Esophagus (tissue), 2 donors: ENCODE results near the gene SLC4A7. TPM values are rescaled to one million over a fixed set of nuclear protein-coding genes. Genes with fewer than 3 reads are reported as not detected.

Experiments
- H3K27ac ChIP-seq, 2 donors: one replicate each; pipeline ENCODE4 v1.5.1; 2013; ENCODE audit warnings: low read depth in 2 of 2, mild to moderate bottlenecking in 2 of 2, inconsistent platforms in 1 of 2, low read length in 1 of 2, moderate library complexity in 1 of 2
- H3K27me3 ChIP-seq, 2 donors: one replicate each; pipeline ENCODE4 v1.6.1; 2013; ENCODE audit warnings: low read length in 2 of 2, control low read depth in 1 of 2, mild to moderate bottlenecking in 1 of 2; ENCODE audit not compliant: insufficient read depth in 2 of 2, control insufficient read depth in 1 of 2
- H3K36me3 ChIP-seq, 2 donors: one replicate each; pipeline ENCODE4 v1.6.1; 2013; ENCODE audit warnings: low read length in 1 of 2; ENCODE audit not compliant: control insufficient read depth in 2 of 2, insufficient read depth in 2 of 2
- H3K4me1 ChIP-seq, 2 donors: one replicate each; pipeline ENCODE4 v1.6.1; 2013; ENCODE audit warnings: low read length in 1 of 2; ENCODE audit not compliant: control insufficient read depth in 2 of 2, insufficient read depth in 2 of 2
- H3K4me3 ChIP-seq, 2 donors: one replicate each; pipeline ENCODE4 v1.5.1; 2013; ENCODE audit warnings: low read length in 2 of 2, mild to moderate bottlenecking in 2 of 2, low read depth in 1 of 2, moderate library complexity in 1 of 2
- H3K9me3 ChIP-seq, 2 donors: one replicate each; pipeline ENCODE4 v1.6.1; 2013; ENCODE audit warnings: mild to moderate bottlenecking in 2 of 2, low read depth in 1 of 2, low read length in 1 of 2, moderate library complexity in 1 of 2; ENCODE audit not compliant: control insufficient read depth in 2 of 2, insufficient read depth in 1 of 2
- WGBS, 2 donors: extraction: QIAGEN DNeasy Blood & Tissue Kit; methylation state at CpG; one replicate each; pipeline ENCODE4 v1.1.7; 2013; 5-methylcytosine and 5-hydroxymethylcytosine counted together
- polyA plus RNA-seq, 2 donors: library from polyadenylated mRNA; stranded (reverse); fragments of 200-250 nt; gene quantifications; one replicate each; pipeline ENCODE4 v1.2.3, GENCODE V29; 2013
- donor health status: healthy with polysubstance abuse.
- donor health status: Bipolar disorder and iron deficiency.

SLC4A7 gene
- polyA plus RNA-seq, 2 donors, result 3.1 to 3.5 TPM

DNA sequence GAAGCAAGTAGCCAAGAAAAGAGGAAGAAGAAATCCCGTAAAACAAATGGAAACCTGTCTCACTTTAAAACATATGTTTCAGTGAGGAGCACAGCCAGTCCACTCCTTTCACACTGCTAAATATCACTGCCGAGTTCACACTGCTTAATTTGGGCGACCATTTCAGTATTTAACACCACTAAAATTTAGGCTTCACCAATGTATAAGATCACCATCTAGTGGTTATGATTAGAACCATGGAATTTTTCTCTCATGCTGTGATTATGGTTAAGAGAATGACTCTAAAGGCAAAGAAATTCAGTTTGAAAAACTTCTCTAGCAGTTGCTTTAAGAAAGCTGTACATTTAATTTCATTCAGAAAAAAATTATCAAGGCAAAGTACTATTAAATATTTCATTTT, 16.6 kb downstream of the SLC4A7 start:
- Histone ChIP-seq H3K9me3 (no peaks in the 10 kb centered on the region), H3K27ac (no peak overlapping the region), H3K27me3 (no peaks in the 10 kb centered on the region), H3K4me3 (no peak overlapping the region), H3K4me1 (no peaks in the 10 kb centered on the region), H3K36me3 (no peaks in the 10 kb centered on the region)
- 12 to 14% methylated on average over 3 of the region's 3 CpGs for WGBS, 2 donors

DNA sequence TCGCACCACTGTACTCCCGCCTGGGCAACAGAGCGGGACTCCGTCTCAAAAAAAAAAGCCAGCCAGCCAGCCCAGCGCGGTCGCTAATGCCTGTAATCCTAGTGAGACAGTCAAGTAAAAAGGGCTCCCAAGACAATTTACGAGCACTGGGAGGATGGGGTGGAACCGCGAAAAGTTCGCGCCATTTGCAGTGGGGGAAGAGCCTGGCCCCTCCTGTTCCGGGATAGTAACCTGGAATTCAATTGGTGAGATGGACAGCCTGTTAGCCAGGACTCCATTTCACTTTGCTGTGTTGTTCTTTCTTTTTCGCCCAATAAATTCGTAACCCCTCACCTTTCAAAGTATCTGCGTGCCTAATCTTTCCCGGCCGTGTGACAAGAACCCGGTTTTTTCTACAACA, 19.5 kb downstream of the SLC4A7 start:
- Histone ChIP-seq H3K9me3 (no peaks in the 10 kb centered on the region), H3K27ac (no peak overlapping the region), H3K4me3 (no peak overlapping the region), H3K4me1 (no peaks in the 10 kb centered on the region), H3K27me3 (no peaks in the 10 kb centered on the region), H3K36me3 (no peaks in the 10 kb centered on the region)
- 98% methylated on average over 19 of the region's 19 CpGs for WGBS, 2 donors

- no peak overlapping the region for H3K4me3 ChIP-seq
- H3K27me3 ChIP-seq, result no peaks in the 10 kb centered on the region
- no peaks in the 10 kb centered on the region for H3K36me3 ChIP-seq
- 92 to 94% methylated on average over 8 of the region's 8 CpGs for WGBS, 2 donors
- no peaks in the 10 kb centered on the region for H3K4me1 ChIP-seq
- H3K27ac ChIP-seq, result no peak overlapping the region
- no peaks in the 10 kb centered on the region for H3K9me3 ChIP-seq
These were observed 22.0 kb downstream of the SLC4A7 start for GRCh38 chr3:27462228-27462627.

GRCh38 chr3:27458929-27459328, 25.3 kb downstream of the SLC4A7 start:
- H3K27me3 ChIP-seq, result no peaks in the 10 kb centered on the region
- 68 to 73% methylated on average over 6 of the region's 6 CpGs for WGBS, 2 donors
- H3K27ac ChIP-seq, result no peak overlapping the region
- no peaks in the 10 kb centered on the region for H3K9me3 ChIP-seq
- H3K4me1 ChIP-seq, result no peaks in the 10 kb centered on the region
- no peaks in the 10 kb centered on the region for H3K36me3 ChIP-seq
- no peak overlapping the region for H3K4me3 ChIP-seq

- H3K27me3 ChIP-seq, result no peaks in the 10 kb centered on the region
- H3K27ac ChIP-seq, result no peak overlapping the region
- H3K4me3 ChIP-seq, result no peak overlapping the region
- H3K36me3 ChIP-seq, result no peaks in the 10 kb centered on the region
- WGBS, 2 donors, result 78 to 79% methylated on average over 2 of the region's 2 CpGs
- no peaks in the 10 kb centered on the region for H3K9me3 ChIP-seq
- no peaks in the 10 kb centered on the region for H3K4me1 ChIP-seq
These were observed 27.6 kb downstream of the SLC4A7 start for GRCh38 chr3:27456554-27456953.

GRCh38 chr3:27454914-27455313, 29.3 kb downstream of the SLC4A7 start:
- Histone ChIP-seq H3K9me3 (no peaks in the 10 kb centered on the region), H3K4me1 (no peaks in the 10 kb centered on the region), H3K27me3 (no peaks in the 10 kb centered on the region), H3K27ac (no peak overlapping the region), H3K4me3 (no peak overlapping the region), H3K36me3 (no peaks in the 10 kb centered on the region)

DNA sequence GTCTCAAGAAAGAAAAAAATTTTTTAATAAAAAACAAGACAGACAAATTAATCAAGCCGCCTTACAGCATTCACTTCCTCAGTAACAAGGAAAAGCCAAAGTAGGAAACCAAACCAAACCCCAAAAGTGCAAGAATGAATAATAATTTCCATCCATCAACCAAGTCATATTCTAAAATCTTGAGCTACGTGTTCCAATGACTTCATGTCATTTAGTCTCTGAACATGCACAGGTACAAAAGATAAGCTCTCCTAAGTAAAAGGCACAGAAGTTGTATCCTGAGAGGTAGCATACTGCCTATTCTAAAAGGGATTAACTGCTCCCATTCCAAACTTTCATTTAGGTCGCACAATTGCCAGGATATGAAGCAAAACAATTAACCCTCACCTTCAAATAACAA, 29.7 kb downstream of the SLC4A7 start:
- Histone ChIP-seq H3K9me3 (no peaks in the 10 kb centered on the region), H3K36me3 (no peaks in the 10 kb centered on the region), H3K27ac (no peak overlapping the region), H3K27me3 (no peaks in the 10 kb centered on the region), H3K4me1 (no peaks in the 10 kb centered on the region), H3K4me3 (no peak overlapping the region)
- 77 to 80% methylated on average over 3 of the region's 3 CpGs for WGBS, 2 donors

DNA sequence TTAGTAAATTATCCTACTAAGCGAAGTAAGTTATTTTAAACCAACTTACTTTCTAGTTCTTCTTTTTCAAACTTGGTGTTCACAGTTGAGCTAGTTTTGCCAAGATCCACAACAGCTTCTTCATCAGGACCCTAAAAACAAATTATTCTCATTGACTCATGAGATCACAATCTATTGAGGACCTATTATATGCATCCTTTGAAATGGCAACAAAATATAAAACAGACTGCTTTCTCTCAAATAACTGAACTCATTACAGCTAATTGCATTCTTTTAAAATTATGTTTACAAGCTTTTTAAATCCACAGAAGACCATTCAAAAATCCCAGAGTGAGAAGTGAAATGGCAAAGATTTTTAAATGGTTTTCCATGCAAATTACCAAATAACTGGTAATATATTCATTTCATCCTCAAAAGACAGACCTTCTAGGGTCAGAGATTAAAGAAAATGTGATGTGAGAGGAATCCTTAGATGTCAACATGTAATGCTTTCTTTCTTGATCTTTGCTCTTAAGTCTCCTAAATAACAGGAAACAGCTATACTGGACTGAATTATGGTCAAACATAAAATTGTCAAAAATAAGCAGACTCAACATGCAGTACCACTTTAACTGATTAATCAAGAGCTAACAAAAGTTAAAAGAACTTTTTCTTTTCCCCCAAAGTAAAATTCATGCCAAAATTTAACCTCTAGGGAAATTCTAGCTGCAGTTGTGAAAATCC, 31.7 kb downstream of the SLC4A7 start:
- 95 to 100% methylated on average over 1 of the region's 1 CpG for WGBS, 2 donors
- Histone ChIP-seq H3K9me3 (no peaks in the 10 kb centered on the region), H3K27me3 (no peaks in the 10 kb centered on the region), H3K4me3 (no peak overlapping the region), H3K36me3 (no peaks in the 10 kb centered on the region), H3K4me1 (no peaks in the 10 kb centered on the region), H3K27ac (no peak overlapping the region)

DNA sequence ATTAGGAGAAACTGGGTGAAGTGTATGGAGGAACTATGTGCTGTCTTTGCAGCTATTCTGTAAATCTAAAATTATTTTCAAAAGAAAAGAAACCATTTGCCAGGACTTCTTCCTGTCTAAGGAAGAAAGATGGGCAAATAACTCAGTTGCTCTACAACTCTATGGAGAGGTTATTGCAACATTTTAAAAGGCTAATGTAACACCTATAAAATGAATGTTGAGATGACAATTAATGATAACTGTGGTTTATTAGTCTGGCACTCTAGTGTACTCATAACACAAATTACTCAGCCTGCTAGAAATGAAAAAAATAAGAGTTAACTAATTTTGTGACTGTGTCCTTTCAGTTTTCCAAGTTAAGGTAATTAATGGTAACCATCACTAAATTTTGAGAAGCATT, 32.3 kb downstream of the SLC4A7 start:
- H3K36me3 ChIP-seq, result no peaks in the 10 kb centered on the region
- no peak overlapping the region for H3K27ac ChIP-seq
- no peaks in the 10 kb centered on the region for H3K9me3 ChIP-seq
- no peaks in the 10 kb centered on the region for H3K4me1 ChIP-seq
- H3K4me3 ChIP-seq, result no peak overlapping the region
- no peaks in the 10 kb centered on the region for H3K27me3 ChIP-seq

DNA sequence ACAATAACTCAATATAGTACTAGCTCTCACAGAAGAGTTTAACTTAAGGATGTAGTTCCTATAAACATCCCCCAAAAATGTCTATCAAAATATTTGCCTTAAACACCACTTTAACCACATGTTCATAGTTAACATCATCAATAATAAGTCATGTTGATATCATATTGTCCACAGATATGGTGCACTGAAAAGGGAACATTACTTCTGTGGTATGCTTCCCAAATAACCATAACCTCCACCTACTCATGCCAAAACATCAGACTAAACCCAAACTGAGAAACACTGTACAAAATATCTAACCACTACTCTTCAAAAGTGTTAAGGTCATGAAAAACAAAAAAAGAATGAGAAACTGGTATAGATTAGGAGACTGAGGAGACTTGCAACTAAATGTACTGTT, 32.9 kb downstream of the SLC4A7 start:
- no peak overlapping the region for H3K4me3 ChIP-seq
- H3K4me1 ChIP-seq, result no peaks in the 10 kb centered on the region
- H3K27me3 ChIP-seq, result no peaks in the 10 kb centered on the region
- H3K27ac ChIP-seq, result no peak overlapping the region
- no peaks in the 10 kb centered on the region for H3K36me3 ChIP-seq
- no peaks in the 10 kb centered on the region for H3K9me3 ChIP-seq
